Renal cortical epithelial cell (primary cell): Measurements from ENCODE around the gene NCOR2. TPM values are rescaled to one million over a fixed set of nuclear protein-coding genes. Genes with fewer than 3 reads are reported as not detected.
"Not testable (repeated sequence)": the region's sequence is repeated elsewhere in the genome, so short reads cannot be mapped to it uniquely, and the experiment has no call there.

Experiments
- DNase-seq: peaks from one replicate; pipeline ENCODE4 v3.0.0-alpha.2; 2011; ENCODE audit warnings: low read depth
- total RNA-seq: library from RNA; depleted of rRNA; stranded (reverse); fragments of >200 nt; gene quantifications from 2 replicates; pipeline ENCODE4 v1.2.3, GENCODE V29; 2014

NCOR2 gene
- total RNA-seq, 1 donor from 2014 or later = 174 TPM

DNA sequence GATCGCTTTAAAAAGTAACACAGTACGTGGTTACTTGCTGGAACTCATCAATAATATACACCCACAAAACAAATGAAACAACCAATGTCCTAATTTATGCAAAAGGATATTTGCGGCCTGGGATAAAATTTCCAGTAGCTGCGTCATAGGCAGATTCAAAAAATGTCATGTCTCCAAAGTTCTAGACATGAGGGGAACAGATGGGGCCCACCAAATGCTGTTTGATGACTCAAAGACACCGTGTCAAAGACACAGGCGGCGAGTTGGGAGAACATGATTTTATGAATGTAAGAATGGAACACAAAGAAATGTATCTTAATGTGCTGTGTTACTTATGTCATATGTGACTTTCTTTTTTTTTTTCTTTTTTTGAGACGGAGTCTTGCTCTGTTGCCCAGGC, 34.3 kb upstream of the NCOR2 start:
- no peak for DNase-seq

DNA sequence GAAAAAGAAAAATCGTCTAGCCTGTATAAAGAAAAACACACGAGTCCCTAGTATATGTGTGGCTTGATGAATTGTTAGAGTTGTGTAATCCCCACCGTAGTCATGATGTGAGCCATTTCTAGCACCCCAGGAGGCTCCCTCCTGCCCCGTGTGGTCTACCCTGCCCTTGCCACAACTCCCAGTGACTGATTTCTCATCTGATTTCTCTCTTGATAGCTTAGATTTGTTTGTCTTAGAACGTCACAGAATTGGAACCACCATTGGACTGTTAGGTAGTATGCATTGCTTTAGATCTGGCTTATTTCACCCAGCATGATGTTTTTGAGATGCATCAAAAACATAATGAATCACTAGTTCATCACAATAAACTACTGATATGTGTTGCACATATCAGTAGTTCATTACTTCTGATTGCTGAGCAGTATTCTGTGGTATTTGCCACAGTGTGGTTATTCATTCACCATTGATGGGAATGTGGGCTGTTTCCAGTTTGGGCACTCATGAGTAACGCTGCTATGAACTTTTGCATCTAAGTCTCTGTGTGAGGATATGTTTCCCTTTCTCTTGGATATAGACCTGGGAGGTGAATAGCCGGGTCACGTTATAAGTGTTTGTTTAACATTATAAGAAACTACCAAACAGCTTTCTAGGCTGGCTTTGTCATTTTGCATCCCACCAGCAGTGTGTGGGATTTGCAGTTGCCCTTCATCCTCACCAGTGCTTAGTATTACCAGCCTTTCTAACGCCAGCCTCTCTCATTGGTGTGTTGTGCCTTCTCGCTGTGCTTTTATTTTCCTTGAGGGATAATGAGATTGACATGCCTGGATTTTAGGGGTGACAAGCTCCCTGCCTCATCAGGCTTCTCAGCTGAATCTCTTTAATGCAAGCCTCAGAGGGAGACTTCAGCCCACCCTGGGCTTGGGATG, 31.9 kb upstream of the NCOR2 start:
- peak; percentile 99 for DNase-seq

DNA sequence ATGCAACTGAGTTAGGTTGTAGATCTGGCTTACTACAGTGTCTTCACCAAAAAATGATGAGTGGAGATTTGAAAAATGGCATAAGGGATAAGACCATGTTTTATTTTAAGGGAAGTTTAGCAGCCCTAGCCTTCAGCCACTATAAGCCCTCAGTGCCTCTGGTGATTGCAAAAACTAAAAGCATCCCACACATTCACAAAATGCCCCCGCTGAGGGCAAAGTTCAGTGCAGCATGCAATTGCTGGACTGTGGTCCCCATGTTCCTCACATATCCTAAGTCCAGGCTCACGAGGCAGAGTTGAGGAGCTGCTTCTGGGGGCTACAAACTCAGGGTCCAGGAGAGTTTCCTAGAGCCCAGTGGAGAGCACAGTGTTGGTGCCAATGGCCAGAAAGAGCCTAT, 29.6 kb upstream of the NCOR2 start:
- DNase-seq = no peak

- DNase-seq = no peak
These were observed 28.0 kb upstream of the NCOR2 start for GRCh38 chr12:124595444-124595843.

GRCh38 chr12:124594851-124595250, 27.4 kb upstream of the NCOR2 start:
- DNase-seq = no peak

- no peak for DNase-seq
These were observed 26.5 kb upstream of the NCOR2 start for GRCh38 chr12:124593851-124594401.

- DNase-seq = no peak
These were observed 25.8 kb upstream of the NCOR2 start for GRCh38 chr12:124593176-124593575.

GRCh38 chr12:124592481-124593160, 25.2 kb upstream of the NCOR2 start:
- DNase-seq = peak; percentile 11

DNA sequence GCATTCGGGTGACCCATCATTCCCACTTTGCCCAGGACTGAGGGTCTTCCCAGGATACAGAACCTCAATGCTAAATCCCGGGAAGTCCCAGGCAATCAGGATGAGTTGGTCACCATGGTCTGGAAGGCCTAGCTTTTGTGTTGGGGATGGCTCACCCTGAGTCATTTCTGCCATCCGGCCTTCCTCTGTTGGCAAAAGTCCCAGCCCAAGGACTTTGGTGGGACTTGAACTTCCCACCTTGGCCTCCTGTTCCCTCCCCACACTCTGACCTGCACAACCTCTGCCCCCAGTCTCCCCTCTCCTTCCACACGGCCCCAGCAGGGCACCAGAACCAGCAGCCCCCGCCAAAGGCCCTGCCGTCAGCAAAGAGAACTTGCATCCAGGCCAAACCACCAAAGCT, 24.6 kb upstream of the NCOR2 start:
- peak; percentile 59 for DNase-seq

GRCh38 chr12:124590447-124590846, 23.0 kb upstream of the NCOR2 start:
- DNase-seq = no peak

- peak; percentile 60 for DNase-seq
These were observed 21.4 kb upstream of the NCOR2 start for GRCh38 chr12:124588751-124589267.

- no peak for DNase-seq
These were observed 20.7 kb upstream of the NCOR2 start for GRCh38 chr12:124588018-124588634.

GRCh38 chr12:124586756-124587155, 19.3 kb upstream of the NCOR2 start:
- DNase-seq = no peak

DNA sequence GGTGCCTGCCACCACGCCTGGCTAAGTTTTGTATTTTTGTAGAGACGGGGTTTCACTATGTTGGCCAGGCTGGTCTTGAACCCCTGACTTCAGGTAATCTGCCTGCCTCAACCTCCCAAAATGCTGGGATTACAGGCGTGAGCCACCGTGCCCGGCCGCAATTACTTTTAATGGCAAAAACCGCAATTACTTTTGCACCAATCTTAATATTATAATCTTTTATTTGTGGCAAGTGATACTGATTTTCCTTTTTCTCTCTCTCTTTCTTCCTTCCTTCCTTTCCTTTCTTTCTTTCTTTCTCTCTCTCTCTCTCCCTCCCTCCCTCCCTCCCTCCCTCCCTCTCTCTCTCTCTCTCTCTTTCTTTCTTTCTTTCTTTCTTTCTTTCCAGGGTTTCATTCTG, 17.1 kb upstream of the NCOR2 start:
- DNase-seq = not testable (repeated sequence)

DNA sequence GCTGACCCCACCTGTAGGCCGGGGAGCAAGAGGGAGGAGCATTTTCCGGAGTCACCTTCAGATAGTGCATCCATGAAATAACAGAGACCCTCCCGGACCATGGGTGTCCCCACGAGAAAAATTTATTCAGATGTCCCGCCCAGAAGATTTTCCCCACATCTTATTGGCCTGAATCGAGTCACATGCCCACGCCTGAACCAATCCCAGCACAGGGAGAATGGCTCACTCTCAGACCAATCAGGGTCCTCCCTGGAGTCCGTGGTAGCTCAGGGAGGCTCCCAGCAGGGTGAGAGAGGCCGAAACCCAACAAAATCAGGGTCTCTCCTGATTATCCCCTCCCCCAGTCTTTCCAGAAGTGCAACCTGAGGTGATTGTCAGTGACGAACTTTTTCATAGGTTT, 16.4 kb upstream of the NCOR2 start:
- DNase-seq = no peak

DNA sequence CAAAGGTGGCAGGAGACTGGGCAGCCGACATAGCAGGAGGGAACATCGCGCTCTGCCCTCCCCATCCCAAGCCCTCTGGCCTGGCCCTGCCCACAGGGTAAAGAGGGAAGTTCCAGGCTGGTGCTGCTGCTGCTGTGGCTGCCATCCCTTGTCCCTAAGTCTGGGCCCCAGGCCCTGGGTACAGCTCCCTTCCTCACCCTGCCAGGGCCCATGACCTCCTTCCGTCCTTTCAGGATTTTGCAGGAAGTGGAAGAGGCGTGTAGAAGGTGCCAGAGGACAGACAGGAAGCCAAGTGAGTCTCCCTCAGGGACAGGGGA, 14.7 kb upstream of the NCOR2 start:
- DNase-seq = no peak

- no peak for DNase-seq
These were observed 14.1 kb upstream of the NCOR2 start for GRCh38 chr12:124581307-124582107.

GRCh38 chr12:124579921-124580517, 12.6 kb upstream of the NCOR2 start:
- DNase-seq = no peak

DNA sequence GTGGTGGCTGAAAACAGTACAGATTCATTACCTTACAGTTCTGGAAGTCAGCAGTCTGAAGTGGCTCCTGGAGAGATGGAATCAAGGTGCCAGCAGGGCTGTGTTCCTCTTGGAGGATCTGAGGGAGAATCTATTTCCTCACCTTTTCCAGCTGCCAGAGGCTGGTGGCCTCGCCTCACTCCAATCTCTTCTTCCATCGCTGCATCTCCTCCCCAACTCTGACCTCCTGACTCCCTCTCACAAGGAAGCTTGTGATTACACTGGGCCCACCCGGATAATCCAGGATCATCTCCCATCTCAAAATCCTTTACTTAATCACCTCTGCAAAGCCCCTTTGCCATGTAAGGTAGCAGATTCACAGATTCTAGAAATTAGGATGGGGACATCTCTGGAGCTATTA, 11.4 kb upstream of the NCOR2 start:
- no peak for DNase-seq

GRCh38 chr12:124578445-124578844, 11.0 kb upstream of the NCOR2 start:
- no peak for DNase-seq

- DNase-seq = no peak
These were observed 10.6 kb upstream of the NCOR2 start for GRCh38 chr12:124577986-124578385.
